Ascending aorta (tissue), 2 donors: ENCODE measurements around the gene NFATC4. TPM values are rescaled to one million over a fixed set of nuclear protein-coding genes. Genes with fewer than 3 reads are reported as not detected.
"Not testable (repeated sequence)": the region's sequence is repeated elsewhere in the genome, so short reads cannot be mapped to it uniquely, and the experiment has no call there.

ENCODE experiments used
- DNase-seq, 2 donors: peaks; one replicate each; pipeline ENCODE4 v3.0.0-alpha.2; 2019; ENCODE audit warnings: low spot score in 2 of 2
- H3K27ac ChIP-seq, 2 donors: fragments of 200-600 bp; sonication (generic); one replicate each; pipeline ENCODE4 v1.5.1; 2016 to 2017; ENCODE audit warnings: mild to moderate bottlenecking in 1 of 2
- H3K27me3 ChIP-seq: fragments of 200-600 bp; sonication (generic); one replicate; pipeline ENCODE4 v1.5.1; 2017
- H3K36me3 ChIP-seq, 2 donors: fragments of 200-600 bp; sonication (generic); one replicate each; pipeline ENCODE4 v1.5.1; 2016
- H3K4me1 ChIP-seq, 2 donors: fragments of 200-600 bp; sonication (generic); one replicate each; pipeline ENCODE4 v1.5.1; 2016 to 2017; ENCODE audit warnings: mild to moderate bottlenecking in 1 of 2
- H3K4me3 ChIP-seq, 2 donors: fragments of 200-600 bp; sonication (generic); one replicate each; pipeline ENCODE4 v1.5.1; 2016 to 2017; ENCODE audit warnings: mild to moderate bottlenecking in 1 of 2
- H3K9me3 ChIP-seq, 2 donors: fragments of 200-600 bp; sonication (generic); one replicate each; pipeline ENCODE4 v1.5.1; 2016
- intact Hi-C: fragments of 100-400 bp; cut with DNase I; formaldehyde crosslinking; loops from one replicate; pipeline ENCODE4 v1.15.1; 2023
- total RNA-seq: library from RNA; depleted of rRNA; stranded (reverse); fragments of >200 nt; gene quantifications from one replicate; pipeline ENCODE4 v1.1.0, GENCODE V29; 2016
- TF ChIP-seq, protein P1 (sequence below), 3 experiments: fragments of 200-600 bp in 2 of 3; fragments of 450-650 bp in 1 of 3; sonication (generic) in 2 of 3; IDR thresholded peaks; one replicate each; pipeline ENCODE4 v1.5.1; 2016 to 2019; ENCODE audit warnings: antibody characterized with exemption in 3 of 3, mild to moderate bottlenecking in 1 of 3, moderate library complexity in 1 of 3

NFATC4 gene
- total RNA-seq, 1 donor from 2014 or later = 58.9 TPM

DNA sequence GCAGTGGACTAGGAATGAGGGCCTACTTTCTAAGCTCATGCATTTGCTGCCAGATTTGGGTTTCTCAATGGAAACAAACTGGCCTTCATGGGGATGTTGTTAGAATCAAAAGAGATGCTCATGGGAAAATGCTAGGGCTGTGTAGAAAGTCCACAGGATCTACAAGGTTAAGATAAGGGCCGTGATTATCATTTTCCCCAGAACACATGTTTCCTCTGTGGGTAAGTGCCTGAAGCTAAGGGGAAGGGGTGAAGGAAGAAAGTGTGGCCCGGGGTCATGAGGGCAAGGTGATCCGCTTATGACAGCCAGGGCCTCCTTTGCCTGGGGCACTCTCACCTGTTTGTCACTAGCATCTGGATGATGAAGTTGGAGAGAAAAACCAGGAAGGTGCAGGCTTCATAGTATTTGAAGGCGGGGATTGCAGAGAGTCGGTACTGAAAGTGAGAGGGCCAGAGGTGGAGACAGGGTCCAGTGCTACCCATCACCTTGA, 42.9 kb upstream of the NFATC4 start:
- Histone ChIP-seq H3K9me3 (no peaks in the 10 kb centered on the region), H3K4me1 (no peaks in the 10 kb centered on the region), H3K4me3 (no peak overlapping the region), H3K36me3 (no peaks in the 10 kb centered on the region), H3K27ac (no peak overlapping the region), H3K27me3 (no peaks in the 10 kb centered on the region)
- DNase-seq = no peak
- intact Hi-C loops = no loop called here
- TF ChIP-seq, protein P1, sequence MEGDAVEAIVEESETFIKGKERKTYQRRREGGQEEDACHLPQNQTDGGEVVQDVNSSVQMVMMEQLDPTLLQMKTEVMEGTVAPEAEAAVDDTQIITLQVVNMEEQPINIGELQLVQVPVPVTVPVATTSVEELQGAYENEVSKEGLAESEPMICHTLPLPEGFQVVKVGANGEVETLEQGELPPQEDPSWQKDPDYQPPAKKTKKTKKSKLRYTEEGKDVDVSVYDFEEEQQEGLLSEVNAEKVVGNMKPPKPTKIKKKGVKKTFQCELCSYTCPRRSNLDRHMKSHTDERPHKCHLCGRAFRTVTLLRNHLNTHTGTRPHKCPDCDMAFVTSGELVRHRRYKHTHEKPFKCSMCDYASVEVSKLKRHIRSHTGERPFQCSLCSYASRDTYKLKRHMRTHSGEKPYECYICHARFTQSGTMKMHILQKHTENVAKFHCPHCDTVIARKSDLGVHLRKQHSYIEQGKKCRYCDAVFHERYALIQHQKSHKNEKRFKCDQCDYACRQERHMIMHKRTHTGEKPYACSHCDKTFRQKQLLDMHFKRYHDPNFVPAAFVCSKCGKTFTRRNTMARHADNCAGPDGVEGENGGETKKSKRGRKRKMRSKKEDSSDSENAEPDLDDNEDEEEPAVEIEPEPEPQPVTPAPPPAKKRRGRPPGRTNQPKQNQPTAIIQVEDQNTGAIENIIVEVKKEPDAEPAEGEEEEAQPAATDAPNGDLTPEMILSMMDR (IDR thresholded peaks at IDR 0.05) = no peak

DNA sequence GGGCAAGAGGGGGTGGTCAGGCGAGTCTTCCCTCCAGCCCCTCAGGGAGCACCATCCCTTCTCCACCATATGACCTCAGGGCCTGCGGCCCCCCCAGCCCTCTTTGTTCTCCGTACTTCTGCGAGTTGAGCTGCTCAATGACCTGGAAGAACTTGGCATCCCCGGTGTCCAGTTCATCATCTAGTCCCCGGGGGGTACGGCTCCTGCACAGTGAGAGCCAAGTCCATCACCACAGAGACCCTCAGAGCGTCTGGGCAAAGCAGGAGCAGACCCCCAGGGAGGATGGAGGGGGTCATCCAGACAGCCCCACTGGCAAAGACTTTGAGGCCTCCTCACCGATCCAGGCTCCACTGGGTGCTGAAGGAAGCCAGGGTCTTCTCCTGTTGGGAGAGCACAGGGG, 42.0 kb upstream of the NFATC4 start:
- intact Hi-C loops = no loop called here
- TF ChIP-seq, protein P1 (IDR thresholded peaks at IDR 0.05) = no peak
- Histone ChIP-seq H3K9me3 (no peaks in the 10 kb centered on the region), H3K4me1 (no peaks in the 10 kb centered on the region), H3K27me3 (no peaks in the 10 kb centered on the region), H3K27ac (no peak overlapping the region), H3K36me3 (no peaks in the 10 kb centered on the region), H3K4me3 (no peak overlapping the region)
- no peak for DNase-seq

DNA sequence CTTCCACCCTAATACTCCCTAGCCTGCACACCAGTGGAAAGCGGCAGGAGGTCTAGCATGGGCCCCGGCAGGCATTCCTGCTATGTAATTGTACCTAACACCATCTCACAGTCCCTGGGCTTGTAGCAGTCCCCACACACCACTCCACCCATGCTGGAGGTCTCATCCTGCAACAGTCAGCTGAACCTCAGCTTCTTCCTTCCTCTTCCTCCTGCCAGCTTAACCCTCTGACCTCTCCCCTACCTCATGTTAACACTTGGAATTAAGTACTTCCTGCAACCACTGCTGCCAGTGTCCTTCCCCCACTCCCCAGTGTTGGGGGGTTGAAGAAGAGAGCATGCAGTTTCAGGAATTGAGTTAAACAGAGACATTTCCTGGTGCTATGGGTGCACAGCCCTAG, 40.7 kb upstream of the NFATC4 start:
- no peak for DNase-seq
- Histone ChIP-seq H3K4me3 (no peak overlapping the region), H3K4me1 (peaks cover 0 to 1% of the 10 kb centered on the region in 2 donors), H3K36me3 (no peaks in the 10 kb centered on the region), H3K9me3 (no peaks in the 10 kb centered on the region), H3K27me3 (no peaks in the 10 kb centered on the region), H3K27ac (no peak overlapping the region)
- TF ChIP-seq, protein P1 (IDR thresholded peaks at IDR 0.05) = no peak
- intact Hi-C loops = no loop called here

DNA sequence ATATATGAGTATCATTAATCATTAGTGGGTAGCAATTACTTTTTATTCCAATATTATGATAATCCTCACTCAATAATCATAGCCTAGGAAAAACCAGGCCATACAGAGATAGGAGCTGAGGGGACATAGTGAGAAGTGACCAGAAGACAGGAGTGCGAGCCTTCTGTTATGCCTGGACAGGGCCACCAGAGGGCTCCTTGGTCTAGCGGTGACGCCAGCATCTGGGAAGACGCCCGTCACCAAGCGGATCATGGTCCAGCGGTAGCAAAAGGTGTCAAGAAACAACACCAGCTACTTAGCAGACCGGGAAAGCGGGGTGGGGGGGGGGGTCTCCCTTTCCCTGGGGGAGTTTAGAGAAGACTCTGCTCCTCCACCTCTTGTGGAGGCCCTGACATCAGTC, 40.1 kb upstream of the NFATC4 start:
- H3K4me1 ChIP-seq, H3K27ac ChIP-seq, H3K27me3 ChIP-seq, intact Hi-C loops, H3K36me3 ChIP-seq, H3K9me3 ChIP-seq, H3K4me3 ChIP-seq: not testable (repeated sequence)
- peak in 1 of 2 donors; percentile 80 for DNase-seq
- TF ChIP-seq, protein P1 (IDR thresholded peaks at IDR 0.05) = peak; percentile 57 to 70 (median 60)

DNA sequence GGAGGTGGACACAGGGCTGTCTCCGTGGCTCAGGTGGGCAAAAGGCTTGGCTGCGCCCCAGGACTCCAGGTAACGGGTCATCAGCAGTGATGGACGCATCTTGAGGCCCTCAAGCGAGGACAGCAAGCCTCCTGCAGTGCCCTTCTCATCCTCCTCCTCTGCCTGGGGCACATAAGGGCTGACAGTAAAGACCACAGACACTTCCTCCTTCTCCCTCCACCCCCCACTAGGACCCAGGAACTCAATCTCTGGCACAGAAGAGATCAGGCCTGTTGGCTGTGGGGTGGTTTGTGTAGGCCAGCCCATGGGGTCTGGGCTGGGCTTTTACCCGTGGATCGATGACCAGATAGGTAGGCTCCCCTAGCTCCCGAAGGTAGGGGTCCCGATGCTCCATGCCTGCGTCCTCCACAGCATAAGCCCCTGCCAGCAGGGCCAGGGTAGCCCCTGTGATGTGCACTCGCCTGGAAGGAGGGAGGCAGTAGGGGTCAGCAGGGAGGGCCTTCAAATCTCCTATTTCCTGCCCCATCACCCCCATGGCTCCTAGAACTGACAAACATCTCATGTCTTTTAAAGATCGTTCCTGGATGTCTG, 38.8 kb upstream of the NFATC4 start:
- no peak overlapping the region for H3K4me3 ChIP-seq
- no peak for DNase-seq
- H3K9me3 ChIP-seq = no peaks in the 10 kb centered on the region
- no peak overlapping the region for H3K27ac ChIP-seq
- TF ChIP-seq, protein P1 (IDR thresholded peaks at IDR 0.05) = no peak
- intact Hi-C loops = no loop called here
- H3K27me3 ChIP-seq = peaks cover 3% of the 10 kb centered on the region
- no peaks in the 10 kb centered on the region for H3K36me3 ChIP-seq
- peaks cover 0 to 14% of the 10 kb centered on the region in 2 donors for H3K4me1 ChIP-seq

DNA sequence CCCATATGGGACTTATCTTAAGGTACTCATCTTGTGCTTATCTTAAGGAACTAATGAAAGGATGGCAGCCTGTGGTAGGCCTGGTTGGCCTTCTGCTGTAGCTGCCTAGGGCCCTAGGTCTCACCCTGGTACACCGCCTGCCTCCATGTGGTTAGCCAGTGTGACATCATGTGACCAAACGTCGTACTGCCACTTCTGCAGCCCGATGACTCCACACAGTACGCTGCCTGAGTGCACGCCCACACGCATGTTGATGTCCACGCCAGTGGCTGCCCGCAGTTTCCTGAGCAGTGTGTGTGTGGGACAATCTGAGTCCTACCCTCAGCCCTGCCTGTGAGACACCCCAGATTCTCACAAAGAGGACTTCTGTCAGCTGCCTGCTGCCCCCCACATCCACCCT, 38.2 kb upstream of the NFATC4 start:
- TF ChIP-seq, protein P1 (IDR thresholded peaks at IDR 0.05) = no peak
- H3K4me1 ChIP-seq = peaks cover 5 to 19% of the 10 kb centered on the region in 2 donors
- peaks cover 9% of the 10 kb centered on the region for H3K27me3 ChIP-seq
- DNase-seq = peak; percentile 70 to 84
- no peaks in the 10 kb centered on the region for H3K36me3 ChIP-seq
- intact Hi-C loops = no loop called here
- H3K9me3 ChIP-seq = no peaks in the 10 kb centered on the region
- H3K27ac ChIP-seq = no peak overlapping the region
- H3K4me3 ChIP-seq = no peak overlapping the region
